GM19468 (cell line): ENCODE results near the gene ZCCHC24.

ENCODE experiments used
- ATAC-seq: cut with Tn5 transposase; IDR thresholded peaks from one replicate; pipeline ENCODE4 v1.9.1; 2021; ENCODE audit warnings: mild to moderate bottlenecking, moderate library complexity, moderate number of reproducible peaks; ENCODE audit not compliant: unreplicated experiment; ENCODE audit errors: extremely low read depth

ZCCHC24 gene

DNA sequence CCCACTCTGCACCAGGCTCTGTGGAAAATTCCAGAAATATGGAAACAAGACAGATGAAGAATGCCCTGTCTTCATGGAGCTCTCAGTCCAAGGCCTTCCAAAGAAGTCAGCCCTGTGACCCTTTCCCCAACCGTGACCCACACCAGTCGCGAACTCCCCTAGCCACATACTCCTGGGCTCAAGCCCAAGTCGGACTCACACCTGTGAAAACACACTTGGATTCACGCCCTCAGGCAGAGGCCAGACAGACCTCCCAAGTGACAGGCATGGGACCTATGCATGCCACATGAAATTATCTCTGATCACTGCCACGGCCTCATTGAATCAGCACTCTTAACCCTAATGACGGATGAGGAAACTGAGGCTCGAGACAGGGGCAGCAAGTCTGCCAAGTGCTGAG, 42.5 kb downstream of the ZCCHC24 start:
- ATAC-seq = no peak

GRCh38 chr10:79402625-79402946, 42.8 kb downstream of the ZCCHC24 start:
- ATAC-seq = no peak

- no peak for ATAC-seq
These were observed 44.2 kb downstream of the ZCCHC24 start for GRCh38 chr10:79401015-79401921.

DNA sequence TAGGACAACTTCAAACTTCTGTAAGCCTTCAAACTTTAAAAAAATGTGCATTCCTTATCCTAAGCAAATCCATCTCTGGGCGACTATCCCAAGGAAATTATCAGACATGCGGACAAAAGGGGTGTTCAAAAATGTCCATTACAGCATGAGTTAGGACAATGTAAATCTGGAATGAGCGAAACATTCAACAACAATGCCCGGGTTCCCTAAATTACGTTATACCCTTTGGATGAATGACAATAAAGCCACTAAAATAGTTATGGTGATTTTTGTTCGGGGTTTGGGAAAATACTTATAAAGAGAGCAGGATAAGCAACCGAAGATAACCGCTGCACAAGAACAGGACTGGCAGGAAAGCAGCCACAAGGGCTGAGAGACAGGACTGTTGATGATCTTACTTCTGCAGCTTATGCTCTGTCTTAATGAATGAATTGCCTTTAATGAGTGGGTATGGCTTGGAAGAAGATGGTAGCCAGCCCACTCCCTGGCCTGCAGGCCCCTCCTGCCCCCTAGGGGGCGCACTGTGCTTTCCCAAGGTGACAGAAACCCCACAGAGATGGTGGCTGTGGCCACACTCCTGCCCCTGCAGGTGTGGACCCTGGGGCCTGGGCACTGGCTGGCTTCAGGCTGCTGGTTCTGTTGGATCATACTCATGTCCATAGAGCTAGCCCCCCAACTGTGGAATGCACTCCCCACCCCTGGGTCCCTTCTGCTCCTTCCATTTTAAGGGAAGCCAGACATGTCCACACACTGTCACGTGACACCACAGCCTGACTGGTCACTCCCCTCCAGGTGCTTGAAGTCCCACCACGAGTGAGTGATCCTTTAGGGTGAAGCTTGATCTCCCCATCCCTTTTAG, 45.0 kb downstream of the ZCCHC24 start:
- peak; percentile 36 for ATAC-seq

GRCh38 chr10:79399223-79399831, 46.1 kb downstream of the ZCCHC24 start:
- no peak for ATAC-seq

- ATAC-seq = no peak
These were observed 46.8 kb downstream of the ZCCHC24 start for GRCh38 chr10:79398642-79399041.

DNA sequence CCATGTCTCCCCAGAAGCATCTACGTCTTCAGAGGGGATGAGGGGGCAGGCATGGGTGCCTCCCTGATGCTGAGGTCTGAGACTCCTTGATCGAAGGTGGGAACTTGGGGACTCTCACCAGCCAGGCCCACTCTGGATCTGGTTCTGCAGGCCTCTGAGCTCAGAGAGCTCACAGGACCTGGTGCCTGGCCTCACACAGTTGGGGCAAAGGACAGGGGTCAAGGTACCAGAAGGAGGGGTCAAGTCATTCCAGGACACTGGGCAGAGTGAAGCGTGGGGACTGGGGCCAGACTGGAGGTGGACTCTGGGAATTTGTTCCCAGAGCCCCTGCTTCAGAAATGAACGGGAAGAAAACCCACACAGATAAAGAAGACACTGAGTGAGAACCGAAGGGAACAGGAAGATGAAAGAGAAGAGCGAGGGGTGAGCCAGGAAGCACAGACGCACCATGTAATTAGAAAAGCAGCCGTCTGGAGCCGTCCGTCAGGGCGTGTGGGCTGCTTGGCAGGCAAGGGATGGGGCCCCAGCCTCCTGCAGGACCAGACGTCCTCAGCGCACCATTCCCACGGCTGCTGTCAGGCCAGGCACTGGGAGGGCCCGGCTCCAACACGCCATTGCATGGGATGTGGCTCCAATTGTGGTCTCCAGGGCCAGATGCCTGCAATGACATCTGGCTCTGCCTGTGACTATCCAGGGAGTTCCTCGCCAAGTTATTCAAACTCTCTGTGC, 47.7 kb downstream of the ZCCHC24 start:
- ATAC-seq = no peak

DNA sequence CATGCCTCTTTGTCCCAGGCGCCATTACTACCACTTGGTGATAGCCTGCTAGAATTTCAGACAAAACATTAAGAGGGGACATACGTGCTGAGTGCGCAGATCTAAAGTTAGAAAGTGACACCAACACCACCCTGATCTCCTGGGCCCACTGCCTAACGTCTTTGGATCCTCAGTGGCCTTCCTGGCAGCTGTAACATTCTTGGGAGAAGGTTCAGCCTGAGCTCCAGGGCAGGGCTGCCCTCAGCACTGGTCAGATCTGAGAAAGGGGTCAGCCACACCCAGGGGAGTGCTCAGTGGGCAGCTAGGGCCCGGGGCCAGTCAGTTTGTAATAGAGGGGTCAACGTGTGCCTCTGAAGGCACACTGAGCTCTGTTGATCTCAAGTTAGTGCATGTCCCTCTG, 48.4 kb downstream of the ZCCHC24 start:
- ATAC-seq = no peak

DNA sequence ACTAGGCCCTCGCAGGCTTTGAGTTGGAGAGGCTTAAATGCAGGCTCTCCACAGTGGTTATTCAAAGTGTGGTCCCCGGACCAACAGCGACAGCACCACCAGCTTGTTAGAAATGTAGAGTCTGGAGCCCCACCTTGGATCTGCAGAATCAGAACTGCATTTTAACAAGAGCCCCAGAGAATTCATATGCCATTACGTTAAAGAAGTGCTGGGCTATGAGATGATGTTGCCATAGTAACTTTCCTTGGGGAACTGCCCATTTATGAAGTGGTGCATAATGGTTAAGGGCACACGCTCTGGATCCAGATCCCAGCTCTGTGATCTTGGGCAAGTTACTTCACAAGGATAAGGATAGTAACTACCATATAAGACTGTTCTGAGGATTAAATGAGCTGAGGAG, 48.9 kb downstream of the ZCCHC24 start:
- ATAC-seq = no peak

DNA sequence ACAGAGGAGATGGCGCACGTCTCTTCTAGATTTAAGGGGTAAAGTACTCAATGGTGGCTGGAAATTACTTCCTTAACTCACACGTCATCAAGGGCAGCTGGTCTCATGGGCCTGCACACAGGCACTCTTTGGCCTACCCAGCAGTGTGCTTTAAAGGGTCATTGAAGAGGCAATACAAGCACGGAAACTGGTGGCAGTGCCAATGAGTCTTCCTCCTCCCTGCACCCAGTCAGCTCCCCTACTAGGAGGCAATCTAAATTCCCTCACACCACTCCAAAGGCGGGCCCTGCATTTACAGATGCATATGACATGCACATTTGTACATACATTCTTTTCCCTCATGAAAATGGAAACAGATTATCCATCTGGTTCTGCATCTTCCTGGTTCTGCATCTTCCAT, 50.8 kb downstream of the ZCCHC24 start:
- no peak for ATAC-seq

GRCh38 chr10:79393924-79394610, 51.4 kb downstream of the ZCCHC24 start:
- ATAC-seq = no peak

GRCh38 chr10:79393221-79393923, 52.1 kb downstream of the ZCCHC24 start:
- no peak for ATAC-seq

GRCh38 chr10:79392506-79393176, 52.8 kb downstream of the ZCCHC24 start:
- no peak for ATAC-seq

DNA sequence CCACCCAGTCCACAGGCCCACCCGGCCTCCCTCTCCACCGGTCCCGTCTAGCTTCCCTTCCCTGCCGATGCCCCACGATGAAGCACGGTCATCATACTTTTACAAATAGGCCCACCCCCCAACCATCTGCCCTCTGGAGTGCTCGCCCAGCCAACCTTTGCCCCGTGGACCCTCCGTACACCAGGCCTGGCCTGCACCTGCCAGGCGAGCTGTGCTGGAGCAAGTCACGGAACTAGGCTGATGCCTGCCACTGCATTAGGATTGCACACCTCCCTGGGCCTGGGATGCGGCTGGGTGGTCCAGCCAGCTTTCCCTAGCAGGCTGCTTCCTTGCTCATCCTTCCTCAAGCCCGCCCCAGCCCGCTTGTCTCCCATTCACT, 53.4 kb downstream of the ZCCHC24 start:
- no peak for ATAC-seq

DNA sequence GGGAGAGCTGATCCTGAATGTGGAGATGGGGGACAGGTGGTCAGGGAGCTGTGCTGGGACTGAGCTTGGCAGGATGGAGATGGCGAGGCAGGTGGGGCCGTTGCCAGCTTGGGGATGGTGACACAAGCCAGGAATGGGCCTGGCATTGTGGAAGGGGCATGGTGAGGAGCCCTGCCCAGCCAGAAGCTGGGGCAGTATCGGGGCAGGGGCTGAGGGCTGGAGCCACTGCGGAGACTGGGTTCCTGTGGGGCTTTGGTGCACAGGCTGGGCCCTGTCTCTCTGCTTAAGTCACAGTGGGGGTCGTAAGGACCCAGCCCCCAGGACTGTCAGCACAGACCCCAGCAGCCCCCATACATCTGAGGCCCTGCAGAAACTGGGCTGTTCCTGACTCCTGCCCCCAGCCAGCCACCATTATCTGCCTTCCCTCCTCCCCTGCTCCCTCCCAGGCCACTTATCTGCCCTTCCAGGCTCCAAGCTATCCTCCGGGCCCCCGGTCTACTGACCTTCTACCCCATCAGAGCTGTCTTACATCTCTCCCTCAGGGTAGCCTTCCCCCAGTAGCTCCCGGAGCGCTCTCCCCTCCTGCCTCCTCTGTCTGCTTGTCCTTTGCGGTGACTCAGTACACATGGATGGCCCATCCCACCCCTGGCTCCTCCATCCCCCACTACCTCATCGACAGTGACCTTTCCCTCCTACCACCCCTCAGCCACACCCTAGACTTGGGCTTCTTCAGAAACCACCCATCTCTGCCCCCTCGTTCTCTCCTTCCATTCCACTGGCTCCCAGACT, 54.0 kb downstream of the ZCCHC24 start:
- ATAC-seq = no peak

GRCh38 chr10:79390551-79391229, 54.7 kb downstream of the ZCCHC24 start:
- no peak for ATAC-seq

DNA sequence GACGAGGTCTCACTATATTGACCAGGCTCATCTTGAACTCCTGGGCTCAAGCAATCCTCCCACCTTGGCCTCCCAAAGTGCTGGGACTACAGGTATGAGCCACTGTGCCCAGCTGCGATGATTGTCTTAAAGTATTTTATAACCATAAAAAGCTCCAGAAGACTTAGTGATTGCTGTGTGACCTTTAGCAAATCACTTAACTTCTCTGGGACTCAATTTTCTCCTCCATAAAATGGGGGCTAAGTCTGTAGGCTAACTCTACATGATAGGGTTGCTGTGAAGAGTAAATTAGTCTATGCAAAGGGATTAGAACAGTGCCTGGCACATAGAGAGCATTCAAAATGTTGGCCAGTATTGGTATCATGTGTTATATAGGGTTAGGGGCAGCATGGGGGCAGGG, 55.4 kb downstream of the ZCCHC24 start:
- ATAC-seq = no peak
